NCI-H2227 treated with DMSO at 0.1 percent for 48 hours (cell line): ENCODE results near the gene YIF1B.
A peak's percentile ranks its signal among the peaks of the same experiment; 100 is the strongest.
"Not testable (repeated sequence)": the region's sequence is repeated elsewhere in the genome, so short reads cannot be mapped to it uniquely, and the experiment has no call there.

Experiments
- DNase-seq: peaks from one replicate; lab custom pipeline; 2025; lab: John Stamatoyannopoulos, UW

The YIF1B gene

DNA sequence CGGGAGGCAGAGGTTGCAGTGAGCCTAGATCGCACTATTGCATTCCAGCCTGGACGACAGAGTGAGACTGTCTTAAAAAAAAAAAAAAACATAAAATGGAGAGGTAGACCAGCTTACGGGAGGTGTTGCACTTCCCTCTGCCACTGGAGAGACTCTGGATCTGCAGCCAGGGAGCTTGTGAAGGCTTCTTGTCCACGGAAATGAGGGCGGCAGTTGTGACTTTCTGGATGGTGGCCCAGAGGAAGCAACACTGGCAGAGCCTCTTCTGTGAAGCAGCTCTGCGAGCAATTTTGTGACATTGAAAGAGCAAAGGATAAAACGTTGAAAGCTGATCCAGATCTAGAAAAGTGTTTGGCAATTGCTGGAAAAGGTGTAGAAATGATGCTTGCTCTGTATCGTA, 41.0 kb downstream of the YIF1B start:
- DNase-seq, result no peak

DNA sequence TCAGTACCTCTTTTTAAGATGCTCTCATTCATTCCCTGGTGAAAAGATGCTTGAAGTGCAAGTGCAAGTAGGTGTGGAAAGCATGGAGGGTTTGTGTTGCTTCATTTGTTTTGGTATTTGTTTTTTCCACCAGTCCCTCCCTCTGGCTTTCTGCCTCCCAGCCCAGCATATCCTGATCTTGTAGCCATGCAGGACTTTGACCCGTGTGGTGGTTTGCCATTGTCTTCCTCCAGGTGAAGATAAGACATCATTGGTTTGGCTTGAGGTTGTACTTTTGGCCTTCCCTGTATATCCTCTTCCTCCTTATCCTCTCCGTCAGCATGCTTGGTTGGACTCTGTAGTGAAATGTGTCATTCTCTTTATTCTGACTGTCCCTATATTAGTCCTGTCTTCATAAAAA, 42.2 kb downstream of the YIF1B start:
- no peak for DNase-seq

DNA sequence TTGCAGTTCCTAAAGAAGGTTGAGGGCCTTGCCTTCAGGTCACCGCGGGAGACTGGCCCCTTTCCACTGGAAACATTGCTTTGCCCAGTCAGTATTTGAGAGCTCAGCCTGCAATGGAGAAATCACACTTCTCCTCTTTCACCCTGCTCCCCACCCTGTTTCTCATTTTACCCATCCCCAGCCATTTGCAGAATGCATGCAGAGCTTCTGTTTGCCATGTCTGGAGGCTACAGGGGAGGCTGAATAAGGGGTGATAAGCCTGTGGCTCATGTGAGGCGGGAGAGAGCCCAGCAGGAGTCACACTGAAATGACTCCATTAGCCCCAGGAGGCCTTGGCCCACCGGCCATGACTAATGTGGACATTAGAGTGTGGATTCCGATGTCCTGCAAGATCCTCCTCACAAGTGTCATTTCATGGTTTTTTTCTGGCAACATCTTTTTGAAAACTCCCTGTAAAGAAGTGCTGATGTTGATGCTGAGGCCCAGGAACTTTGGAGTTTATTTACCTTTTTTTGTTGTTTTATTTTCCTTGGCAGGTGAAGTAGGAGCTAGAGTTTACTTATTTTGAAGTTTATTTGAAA, 45.1 kb downstream of the YIF1B start:
- peak; percentile 88 for DNase-seq

DNA sequence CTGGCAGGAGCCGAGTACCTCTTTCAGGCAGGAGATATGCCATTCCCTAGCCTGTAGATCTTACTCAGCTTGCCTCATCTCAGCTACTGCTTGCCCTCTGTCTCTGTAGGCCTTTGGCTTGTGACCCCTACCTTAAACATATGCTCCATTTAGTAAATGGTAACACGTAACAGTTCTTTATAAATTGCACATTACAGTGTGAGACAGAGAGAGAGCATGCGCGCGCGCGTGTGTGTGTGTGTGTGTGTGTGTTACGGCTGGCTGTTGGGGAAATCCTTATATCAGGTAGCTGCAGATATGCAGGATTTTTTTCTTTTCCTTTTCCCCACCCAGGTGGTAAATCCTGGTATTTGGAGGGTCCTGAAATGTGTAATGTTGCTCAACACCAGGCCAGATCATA, 47.2 kb downstream of the YIF1B start:
- DNase-seq, result peak; percentile 97

DNA sequence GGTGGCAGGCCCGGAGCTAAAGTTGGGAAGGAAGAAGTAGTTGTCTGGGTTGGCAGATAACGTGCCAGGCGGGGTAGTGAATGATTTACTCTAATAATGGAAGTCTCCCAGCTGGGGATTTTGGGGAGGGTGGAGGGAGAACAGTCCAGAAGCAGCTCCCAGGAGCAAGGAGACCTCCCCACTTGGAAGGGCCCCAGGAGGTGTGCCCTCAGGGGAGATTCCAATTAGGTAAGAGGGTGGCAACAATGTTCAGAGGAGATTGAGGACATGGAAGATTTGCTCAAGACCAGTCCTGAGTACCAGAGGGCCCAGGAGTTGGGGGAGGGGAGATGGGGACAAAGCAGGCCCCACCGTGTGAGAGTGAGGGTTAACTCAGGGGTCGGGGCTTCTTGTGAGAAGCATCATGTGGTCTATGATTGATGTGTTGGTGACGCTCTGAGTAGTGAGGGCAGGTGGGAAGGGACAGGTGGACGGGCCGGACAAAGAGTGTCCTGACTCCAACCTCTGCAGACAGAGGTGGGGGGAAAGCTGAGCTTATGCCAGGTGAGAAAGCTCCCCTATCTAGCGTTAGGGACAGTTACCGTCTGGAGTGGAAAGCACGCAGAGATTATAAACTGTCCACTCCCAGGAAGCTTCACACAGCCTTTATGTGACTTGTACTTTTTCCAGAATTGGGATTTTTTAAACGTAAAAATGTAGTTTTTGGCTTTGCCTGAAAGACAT, 47.8 kb downstream of the YIF1B start:
- peak; percentile 48 for DNase-seq

DNA sequence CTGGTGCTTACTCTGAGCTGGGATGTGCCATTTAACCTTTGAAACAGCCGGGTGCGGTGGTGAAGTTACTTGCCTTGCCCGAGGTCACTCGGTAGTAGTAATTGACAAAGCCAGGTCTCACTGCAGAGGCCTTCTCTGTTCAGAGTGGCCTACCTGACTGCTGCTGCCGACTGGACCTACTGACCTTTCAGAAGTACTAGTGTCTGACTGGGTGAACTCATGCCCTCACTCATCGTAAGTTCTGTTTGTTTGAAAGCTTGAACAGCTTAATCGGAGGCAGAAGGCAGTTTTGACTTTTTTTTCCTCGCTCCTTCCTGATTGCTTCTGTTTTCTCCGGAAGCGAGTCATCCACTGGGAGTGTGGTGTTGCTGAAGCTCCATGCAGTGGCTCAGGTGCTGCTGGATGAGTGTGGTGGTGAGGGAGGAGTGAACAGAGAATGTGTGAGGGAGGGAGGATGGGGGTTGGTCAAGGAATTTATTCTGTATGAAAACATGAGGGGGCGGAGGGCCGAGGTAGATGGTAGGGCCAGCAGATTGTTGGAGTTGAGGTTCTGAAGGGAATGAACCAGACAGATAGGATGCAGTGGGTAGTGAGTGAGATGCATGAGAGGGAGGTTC, 48.7 kb downstream of the YIF1B start:
- DNase-seq, result peak; percentile 81

DNA sequence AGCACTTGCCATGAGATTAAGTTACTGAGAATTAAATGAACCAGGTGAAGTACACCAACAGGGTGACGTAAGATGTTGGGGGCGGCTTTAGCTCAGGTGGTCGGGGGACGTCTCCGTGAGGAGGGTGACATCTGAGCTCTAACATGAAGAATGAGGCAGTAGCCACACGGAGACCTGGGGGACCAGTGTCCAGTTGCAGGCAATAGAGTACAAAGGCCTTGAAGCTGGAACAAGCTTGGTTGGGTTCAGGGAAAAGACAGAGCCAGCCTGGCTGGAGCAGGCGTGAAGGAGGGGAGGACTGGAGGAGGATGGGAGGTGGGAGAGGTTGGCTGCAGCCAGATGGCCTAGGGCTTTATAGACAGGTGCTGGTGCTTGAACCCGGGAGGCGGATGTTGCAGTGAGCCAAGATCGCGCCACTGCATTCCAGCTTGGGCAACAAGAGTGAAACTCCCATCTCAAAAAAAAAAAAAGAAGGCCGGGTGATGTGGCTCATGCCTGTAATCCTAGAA, 49.8 kb downstream of the YIF1B start:
- DNase-seq, result no peak

DNA sequence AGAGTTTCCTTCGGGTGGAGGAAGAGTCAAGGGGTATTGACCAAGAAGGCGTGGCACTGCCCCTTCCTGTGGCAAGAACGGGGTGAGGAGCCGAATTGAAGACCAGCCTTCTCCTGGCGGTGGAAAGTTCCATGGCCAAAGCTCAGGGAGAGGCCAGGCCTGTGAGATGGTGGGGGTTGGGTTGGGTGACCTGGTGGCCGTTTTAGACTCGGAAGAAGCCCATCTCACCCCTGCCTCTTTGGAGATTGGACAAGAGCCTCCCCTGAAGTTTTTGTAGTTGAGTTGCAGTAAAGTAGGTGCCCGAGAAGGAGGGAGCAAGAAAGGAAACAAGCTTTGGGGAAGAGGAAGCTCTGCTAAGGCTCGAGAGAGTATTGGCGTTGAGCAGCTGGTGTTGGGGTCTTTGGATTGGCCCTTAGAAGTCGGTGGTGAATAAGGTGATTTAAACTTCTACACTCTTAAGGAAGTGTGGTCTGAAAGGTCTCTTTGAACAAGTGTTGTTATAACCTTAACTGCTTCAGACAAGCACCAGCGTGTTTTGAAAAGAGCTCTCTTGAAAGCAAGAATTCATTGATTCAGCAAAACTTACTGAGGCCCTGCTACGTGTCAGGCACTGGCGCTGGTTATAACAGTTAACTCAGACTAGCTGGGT, 50.4 kb downstream of the YIF1B start:
- DNase-seq, result peak; percentile 82

DNA sequence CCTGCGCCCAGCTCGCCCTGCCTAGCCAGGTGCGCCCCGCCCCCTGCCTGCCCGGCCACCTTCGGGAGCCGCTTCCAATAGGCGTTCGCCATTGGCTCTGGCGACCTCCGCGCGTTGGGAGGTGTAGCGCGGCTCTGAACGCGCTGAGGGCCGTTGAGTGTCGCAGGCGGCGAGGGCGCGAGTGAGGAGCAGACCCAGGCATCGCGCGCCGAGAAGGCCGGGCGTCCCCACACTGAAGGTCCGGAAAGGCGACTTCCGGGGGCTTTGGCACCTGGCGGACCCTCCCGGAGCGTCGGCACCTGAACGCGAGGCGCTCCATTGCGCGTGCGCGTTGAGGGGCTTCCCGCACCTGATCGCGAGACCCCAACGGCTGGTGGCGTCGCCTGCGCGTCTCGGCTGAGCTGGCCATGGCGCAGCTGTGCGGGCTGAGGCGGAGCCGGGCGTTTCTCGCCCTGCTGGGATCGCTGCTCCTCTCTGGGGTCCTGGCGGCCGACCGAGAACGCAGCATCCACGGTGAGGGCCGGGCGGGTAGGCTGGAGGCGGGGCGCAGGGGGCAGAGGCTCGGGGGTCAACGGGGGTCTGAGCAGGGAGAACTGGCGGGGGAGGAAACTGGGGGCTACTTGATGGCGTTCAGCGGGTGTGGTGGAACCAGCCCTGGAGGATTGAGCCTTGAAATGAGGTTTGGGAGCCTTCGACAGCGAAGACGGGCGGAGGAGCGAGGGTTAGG, 51.1 kb downstream of the YIF1B start, which contains the start of gene SPINT2:
TSS of gene SPINT2 (plus strand) at position 88 of the 727 bp plus-strand sequence. CDS start at position 408, 320 bp downstream.
- peak; percentile 98 for DNase-seq

DNA sequence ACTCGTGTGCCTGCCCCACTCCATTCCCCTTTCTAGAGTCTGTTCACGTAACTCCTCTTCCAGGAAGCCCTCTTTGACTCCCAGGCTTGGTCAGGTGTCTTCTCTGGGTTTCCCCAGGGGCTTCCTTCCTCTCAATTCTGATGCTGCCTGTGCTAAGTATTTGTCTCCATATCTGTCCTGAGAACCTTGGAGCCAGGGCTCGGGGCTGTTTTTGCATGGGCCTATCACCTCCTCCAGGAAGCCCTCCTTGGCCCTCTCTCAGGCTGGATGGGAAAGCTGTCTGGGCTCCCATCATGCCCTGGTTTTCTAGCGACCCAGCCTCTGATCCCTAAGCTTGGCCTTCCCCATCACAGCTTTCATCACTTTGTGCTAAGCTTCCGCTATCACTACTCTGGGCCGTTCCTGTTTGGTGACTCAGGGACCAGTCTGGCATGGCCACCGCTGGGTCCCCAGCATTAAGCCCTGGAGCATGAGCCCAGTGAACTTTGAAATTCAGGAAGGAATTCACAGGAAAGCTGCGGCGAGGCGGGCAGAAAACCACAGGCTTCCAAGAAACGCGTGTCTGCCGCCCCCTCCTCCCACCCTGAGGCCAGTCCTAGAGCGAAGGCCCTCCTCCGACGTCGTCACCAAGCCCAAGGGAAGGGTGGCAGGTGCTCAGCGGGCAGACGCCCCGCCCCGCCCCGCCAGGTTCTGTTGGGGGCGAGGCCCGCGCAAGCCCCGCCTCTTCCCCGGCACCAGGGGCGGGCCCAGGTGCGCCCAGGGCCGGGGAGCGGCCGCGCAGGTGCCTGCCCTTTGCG, 51.9 kb downstream of the YIF1B start:
- peak; percentile 98 for DNase-seq

DNA sequence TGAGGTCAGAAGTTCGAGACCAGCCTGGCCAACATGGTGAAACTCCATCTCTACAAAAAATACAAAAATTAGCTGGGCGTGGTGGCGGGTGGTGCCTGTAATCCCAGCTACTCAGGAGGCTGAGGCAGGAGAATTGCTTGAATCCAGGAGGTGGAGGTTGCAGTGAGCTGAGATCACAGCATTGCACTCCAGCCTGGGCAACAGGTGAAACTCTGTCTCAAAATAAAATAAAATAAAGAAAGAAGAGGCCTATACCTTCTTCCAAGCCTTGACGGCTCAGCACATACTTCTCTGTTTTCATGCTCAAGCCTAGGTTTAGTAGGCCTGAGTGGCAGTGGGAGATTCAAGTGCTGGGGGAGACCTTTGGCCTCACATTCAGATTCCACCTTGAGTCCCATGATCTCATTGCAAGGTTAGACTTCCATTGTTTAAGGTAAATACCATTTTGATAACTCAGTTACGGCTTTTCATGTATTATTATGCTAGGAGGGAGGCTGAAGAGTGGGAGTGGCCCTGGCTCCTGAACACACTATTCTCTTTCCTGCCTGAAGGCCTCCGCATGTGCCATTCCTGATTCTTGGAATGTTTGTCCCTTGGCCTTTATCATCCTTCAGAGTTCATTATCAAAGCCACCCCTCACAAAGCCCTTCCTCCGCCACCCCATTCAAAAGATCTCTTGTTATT, 53.0 kb downstream of the YIF1B start:
- DNase-seq, result no peak

DNA sequence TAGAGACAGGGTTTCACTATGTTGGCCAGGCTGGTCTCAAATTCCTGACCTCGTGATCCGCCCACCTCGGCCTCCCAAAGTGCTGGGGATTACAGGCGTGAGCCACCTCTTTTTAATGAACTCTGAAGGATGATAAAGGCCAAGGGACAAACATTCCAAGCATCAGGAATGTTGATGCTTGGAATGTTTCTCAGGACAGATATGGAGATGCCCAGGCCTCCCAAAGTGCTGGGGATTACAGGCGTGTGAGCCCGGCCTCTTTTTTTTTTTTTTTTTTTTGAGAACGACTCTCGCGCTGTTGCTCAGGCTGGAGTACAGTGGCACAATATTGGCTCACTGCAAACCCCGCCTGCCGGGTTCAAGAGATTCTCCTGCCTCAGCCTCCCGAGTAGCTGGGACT, 53.8 kb downstream of the YIF1B start:
- not testable (repeated sequence) for DNase-seq

DNA sequence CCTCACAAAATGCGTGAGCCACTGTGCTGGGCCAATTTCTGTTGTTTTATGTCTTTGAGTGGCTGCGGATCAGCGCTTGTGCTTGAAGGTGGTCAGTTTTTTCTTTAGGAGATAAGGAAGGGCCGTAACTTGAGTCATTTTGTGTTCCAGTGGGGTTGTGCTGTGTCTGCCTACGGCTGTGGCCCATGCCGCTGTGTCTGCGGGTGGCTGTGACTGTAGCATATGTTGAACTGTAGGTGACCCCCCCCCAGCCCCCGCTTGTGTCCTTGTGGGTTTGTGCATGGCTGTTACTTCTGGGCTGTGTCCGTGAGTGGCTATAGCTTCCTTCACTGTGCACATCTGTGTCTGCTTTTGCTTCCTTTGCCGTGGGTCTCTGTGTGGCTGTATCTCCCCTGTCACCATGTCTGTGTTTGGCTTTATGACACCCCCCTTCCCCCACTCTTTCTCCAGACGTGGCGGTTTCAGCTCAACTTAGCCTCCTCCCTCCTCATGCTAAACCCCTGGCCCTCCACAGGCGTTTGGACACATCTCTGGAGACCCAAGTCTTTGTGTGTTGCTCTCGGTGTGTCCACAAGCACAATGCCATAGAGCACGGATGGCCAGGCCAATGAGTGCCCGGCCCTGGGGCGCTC, 60.2 kb downstream of the YIF1B start:
- peak; percentile 82 for DNase-seq

DNA sequence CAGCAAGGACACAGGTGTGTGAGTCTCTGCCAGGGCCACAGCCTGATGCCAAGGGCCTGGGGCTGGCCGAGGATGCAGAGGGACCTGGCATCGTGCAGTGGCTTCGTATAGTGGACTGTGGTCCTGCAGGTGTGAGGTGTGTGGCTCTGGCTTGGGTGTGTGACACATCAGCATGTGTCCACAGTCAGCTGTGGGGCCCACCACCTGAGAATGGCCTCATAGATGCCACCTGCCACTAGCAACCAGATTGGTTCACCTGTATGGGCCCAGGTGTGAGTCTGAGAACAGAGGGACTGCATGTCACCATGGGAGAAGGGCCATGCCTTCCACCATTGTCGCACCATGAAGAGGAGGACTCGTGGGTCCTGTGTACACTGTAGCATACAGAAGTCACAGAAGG, 62.0 kb downstream of the YIF1B start:
- DNase-seq, result no peak
